ENCODE measurements around the gene EYA4. TPM values are rescaled to one million over a fixed set of nuclear protein-coding genes. Genes with fewer than 3 reads are reported as not detected.

Gene EYA4
- total RNA-seq, 2 donors from 2014 or later = 0.06 to 0.56 TPM

GRCh38 chr6:133418108-133418507 is 177.0 kb downstream of the EYA4 start:
- intact Hi-C loops (cut with DNase I, micrococcal nuclease) = no loop called here
- DNase-seq (no peak), ATAC-seq (no peak)

- intact Hi-C loops (cut with DNase I, micrococcal nuclease) = no loop called here
- ATAC-seq = peak; percentile 39
Measured at GRCh38 chr6:133423242-133423641, 182.1 kb downstream of the EYA4 start.

GRCh38 chr6:133424359-133424758 is 183.2 kb downstream of the EYA4 start:
- ATAC-seq (no peak), DNase-seq (no peak)
- intact Hi-C loops (cut with DNase I, micrococcal nuclease) = no loop called here

More at GRCh38 chr6:133423242-133423641, 182.1 kb downstream of the EYA4 start:
- DNase-seq = no peak

GRCh38 chr6:133426038-133426437 is 184.9 kb downstream of the EYA4 start:
- ATAC-seq = no peak
- intact Hi-C loops (cut with DNase I, micrococcal nuclease) = no loop called here

GRCh38 chr6:133428295-133428694 is 187.1 kb downstream of the EYA4 start:
- intact Hi-C loops (cut with DNase I, micrococcal nuclease) = no loop called here
- ATAC-seq (no peak), DNase-seq (no peak)

More at GRCh38 chr6:133426038-133426437, 184.9 kb downstream of the EYA4 start:
- DNase-seq = no peak

GRCh38 chr6:133430530-133430929 is 189.4 kb downstream of the EYA4 start:
- ATAC-seq = no peak
- intact Hi-C loops (cut with DNase I, micrococcal nuclease) = no loop called here
- DNase-seq = no peak

GRCh38 chr6:133431031-133431430 is 189.9 kb downstream of the EYA4 start:
- DNase-seq = no peak
- no peak for ATAC-seq
- intact Hi-C loops (cut with DNase I, micrococcal nuclease) = no loop called here

GRCh38 chr6:133432021-133432989 is 191.1 kb downstream of the EYA4 start:
- intact Hi-C loops (cut with DNase I, micrococcal nuclease) = no loop called here
- DNase-seq = no peak
- no peak for ATAC-seq

GRCh38 chr6:133435065-133435728 is 194.0 kb downstream of the EYA4 start:
- ATAC-seq (no peak), DNase-seq (no peak)
- intact Hi-C loops (cut with DNase I, micrococcal nuclease) = no loop called here

GRCh38 chr6:133436652-133437051 is 195.5 kb downstream of the EYA4 start:
- intact Hi-C loops (cut with DNase I, micrococcal nuclease) = no loop called here
- ATAC-seq = no peak
- no peak for DNase-seq

- ATAC-seq (no peak), DNase-seq (no peak)
- intact Hi-C loops (cut with DNase I, micrococcal nuclease) = no loop called here
Measured at GRCh38 chr6:133441491-133441890, 200.3 kb downstream of the EYA4 start.

GRCh38 chr6:133446789-133447188 is 205.6 kb downstream of the EYA4 start:
- ATAC-seq (no peak), DNase-seq (no peak)
- intact Hi-C loops (cut with DNase I, micrococcal nuclease) = no loop called here

GRCh38 chr6:133447924-133448323 is 206.8 kb downstream of the EYA4 start:
- intact Hi-C loops (cut with DNase I, micrococcal nuclease) = no loop called here
- no peak for DNase-seq
- ATAC-seq = no peak

- no peak for DNase-seq
- intact Hi-C loops (cut with DNase I, micrococcal nuclease) = no loop called here
- ATAC-seq = no peak
Measured at GRCh38 chr6:133456439-133456838, 215.3 kb downstream of the EYA4 start.

- no peak for ATAC-seq
- intact Hi-C loops (cut with DNase I, micrococcal nuclease) = no loop called here
Measured at GRCh38 chr6:133456944-133457343, 215.8 kb downstream of the EYA4 start.

GRCh38 chr6:133460101-133460500 is 218.9 kb downstream of the EYA4 start:
- no peak for ATAC-seq
- no peak for DNase-seq
- intact Hi-C loops (cut with DNase I, micrococcal nuclease) = no loop called here

More at GRCh38 chr6:133456944-133457343, 215.8 kb downstream of the EYA4 start:
- no peak for DNase-seq

- DNase-seq = no peak
- intact Hi-C loops (cut with DNase I, micrococcal nuclease) = no loop called here
Measured at GRCh38 chr6:133463790-133464189, 222.6 kb downstream of the EYA4 start.

GRCh38 chr6:133466680-133467079 is 225.5 kb downstream of the EYA4 start:
- DNase-seq = no peak
- intact Hi-C loops (cut with DNase I, micrococcal nuclease) = no loop called here
- no peak for ATAC-seq

More at GRCh38 chr6:133463790-133464189, 222.6 kb downstream of the EYA4 start:
- ATAC-seq = no peak

- intact Hi-C loops (cut with DNase I, micrococcal nuclease) = no loop called here
- no peak for ATAC-seq
- no peak for DNase-seq
Measured at GRCh38 chr6:133467231-133467981, 226.2 kb downstream of the EYA4 start.
